Measurements from ENCODE around the gene GLP1R.

DNA sequence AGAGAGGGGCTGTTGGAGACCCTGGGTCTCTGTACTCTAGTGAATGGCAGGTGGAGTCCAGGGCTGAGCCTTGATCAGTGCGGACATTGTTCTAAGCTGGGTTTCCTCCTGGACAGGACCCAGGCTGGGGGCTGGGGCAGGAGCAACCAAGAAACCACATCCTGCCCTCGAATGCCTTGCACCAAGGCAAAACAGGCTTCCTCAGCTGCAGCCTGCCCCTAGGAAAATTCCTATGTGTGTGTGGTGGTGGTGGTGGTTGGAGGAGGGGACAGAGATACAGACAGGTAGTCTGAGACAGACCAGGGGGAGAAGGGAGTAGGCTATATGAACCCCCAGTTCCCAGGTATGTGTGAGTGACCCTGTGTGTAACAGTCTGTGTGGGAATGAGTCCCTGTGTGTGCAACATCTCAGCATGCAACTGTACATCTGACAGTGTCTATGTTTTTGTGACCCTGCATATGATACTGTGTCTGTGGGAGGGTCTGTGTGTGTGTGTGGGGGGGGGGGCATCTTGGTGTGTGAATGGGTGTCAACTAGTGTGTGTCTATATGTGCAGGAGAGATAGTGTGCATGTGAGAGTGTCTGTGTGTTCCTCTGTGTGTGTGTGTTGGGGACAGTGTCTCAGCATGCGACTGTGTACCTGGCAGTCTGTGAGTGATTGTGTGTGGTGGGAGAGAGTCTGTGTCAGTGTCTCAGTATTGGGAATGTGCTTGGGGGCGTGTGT, 3.0 kb downstream of the GLP1R start:
- TF ChIP-seq SMC3 (conservative IDR thresholded peaks at IDR 0.05; ENCODE audit: poor library complexity) (no peak), POLR2AphosphoS5 (IDR thresholded peaks at IDR 0.05) (no peak), CTCF (IDR thresholded peaks at IDR 0.05; ENCODE audit: poor library complexity, severe bottlenecking) (no peak), TAF1 (IDR thresholded peaks at IDR 0.05; ENCODE audit: low read depth) (no peak), REST (IDR thresholded peaks at IDR 0.05; ENCODE audit: borderline replicate concordance) (no peak), EP300 (conservative IDR thresholded peaks at IDR 0.05; ENCODE audit: poor library complexity, severe bottlenecking) (no peak), EZH2 (IDR thresholded peaks at IDR 0.05; ENCODE audit: borderline replicate concordance, insufficient read depth, low read length, poor library complexity, severe bottlenecking) (no peak), MXI1 (conservative IDR thresholded peaks at IDR 0.05; ENCODE audit: poor library complexity, severe bottlenecking) (no peak), RAD21 (conservative IDR thresholded peaks at IDR 0.05) (no peak)

All from neural cell (in vitro differentiated cells).